Measurements from ENCODE around the gene ARL8A. TPM values are rescaled to one million over a fixed set of nuclear protein-coding genes. Genes with fewer than 3 reads are reported as not detected.
"Not testable (repeated sequence)": the region's sequence is repeated elsewhere in the genome, so short reads cannot be mapped to it uniquely, and the experiment has no call there.

The ARL8A gene
- polyA plus RNA-seq, 5 donors, result 36.5 to 47.3 (median 43.8) TPM

GRCh38 chr1:202143768-202144401, 652 bp downstream of the ARL8A start:
- no peak for DNase-seq

GRCh38 chr1:202143011-202143767, 1.3 kb downstream of the ARL8A start:
- DNase-seq, result no peak

DNA sequence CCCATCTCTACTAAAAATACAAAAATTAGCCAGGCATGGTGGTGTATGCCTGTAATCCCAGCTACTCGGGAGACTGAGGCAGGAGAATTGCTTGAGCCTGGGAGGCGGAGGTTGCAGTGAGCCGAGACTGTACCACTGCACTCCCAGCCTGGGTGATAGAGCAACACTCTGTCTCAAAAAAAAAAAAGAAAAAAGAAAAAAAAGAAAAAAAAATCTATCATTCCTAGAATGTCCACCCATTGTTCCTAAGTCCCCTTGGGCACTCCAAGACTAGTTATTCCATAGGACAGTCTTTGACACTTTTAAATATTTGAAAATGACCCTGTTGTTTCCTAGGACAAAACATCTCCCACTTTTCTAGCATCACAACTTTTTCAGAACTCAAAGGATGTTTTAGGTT, 3.1 kb downstream of the ARL8A start:
- DNase-seq, result not testable (repeated sequence)

DNA sequence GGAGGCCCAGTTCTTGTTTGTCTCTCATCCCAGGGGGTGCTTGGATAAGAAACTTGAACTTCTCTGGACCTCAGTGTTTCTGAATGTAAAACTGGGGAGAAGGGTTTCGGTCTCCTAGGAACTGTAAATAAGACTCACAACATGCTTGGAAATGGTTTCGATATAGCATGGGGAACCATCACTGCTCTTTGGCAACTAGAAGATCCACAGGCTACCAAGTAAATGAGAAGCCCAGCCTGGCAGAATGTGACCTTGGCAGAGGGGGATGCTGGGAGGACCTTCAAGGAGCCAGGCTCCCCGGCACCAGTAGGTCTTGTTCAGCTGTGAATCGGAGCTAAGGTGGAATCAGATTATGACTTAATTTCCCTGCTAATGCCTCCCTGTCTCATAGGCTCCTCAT, 3.7 kb downstream of the ARL8A start:
- no peak for DNase-seq

- peak in 1 of 2 donors; percentile 67 for DNase-seq
Observed at GRCh38 chr1:202135221-202135721, 9.3 kb downstream of the ARL8A start.

GRCh38 chr1:202134645-202135172, 9.8 kb downstream of the ARL8A start:
- no peak for DNase-seq

- DNase-seq, result no peak
Observed at GRCh38 chr1:202133989-202134388, 10.5 kb downstream of the ARL8A start.

DNA sequence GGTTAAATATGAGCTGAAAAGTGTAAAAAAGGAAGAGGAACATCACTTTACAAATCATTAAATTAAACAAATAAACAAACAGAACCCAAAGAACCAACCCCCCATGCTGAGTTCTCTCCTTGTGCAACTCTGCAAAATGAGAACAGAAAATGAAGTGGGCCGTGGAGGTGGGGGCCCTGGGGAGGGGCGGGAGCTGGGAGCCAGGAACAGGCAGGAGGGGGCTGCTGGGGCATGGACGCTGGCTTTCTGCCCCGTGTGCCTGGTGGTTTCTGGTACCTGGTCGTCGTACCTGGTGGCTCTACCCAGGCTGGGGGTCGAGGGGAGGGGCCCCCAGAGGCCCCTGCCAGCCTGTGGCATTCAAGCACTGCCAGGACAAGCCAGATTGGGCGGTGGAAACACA, 11.0 kb downstream of the ARL8A start:
- no peak for DNase-seq

GRCh38 chr1:202133001-202133400, 11.5 kb downstream of the ARL8A start:
- no peak for DNase-seq

DNA sequence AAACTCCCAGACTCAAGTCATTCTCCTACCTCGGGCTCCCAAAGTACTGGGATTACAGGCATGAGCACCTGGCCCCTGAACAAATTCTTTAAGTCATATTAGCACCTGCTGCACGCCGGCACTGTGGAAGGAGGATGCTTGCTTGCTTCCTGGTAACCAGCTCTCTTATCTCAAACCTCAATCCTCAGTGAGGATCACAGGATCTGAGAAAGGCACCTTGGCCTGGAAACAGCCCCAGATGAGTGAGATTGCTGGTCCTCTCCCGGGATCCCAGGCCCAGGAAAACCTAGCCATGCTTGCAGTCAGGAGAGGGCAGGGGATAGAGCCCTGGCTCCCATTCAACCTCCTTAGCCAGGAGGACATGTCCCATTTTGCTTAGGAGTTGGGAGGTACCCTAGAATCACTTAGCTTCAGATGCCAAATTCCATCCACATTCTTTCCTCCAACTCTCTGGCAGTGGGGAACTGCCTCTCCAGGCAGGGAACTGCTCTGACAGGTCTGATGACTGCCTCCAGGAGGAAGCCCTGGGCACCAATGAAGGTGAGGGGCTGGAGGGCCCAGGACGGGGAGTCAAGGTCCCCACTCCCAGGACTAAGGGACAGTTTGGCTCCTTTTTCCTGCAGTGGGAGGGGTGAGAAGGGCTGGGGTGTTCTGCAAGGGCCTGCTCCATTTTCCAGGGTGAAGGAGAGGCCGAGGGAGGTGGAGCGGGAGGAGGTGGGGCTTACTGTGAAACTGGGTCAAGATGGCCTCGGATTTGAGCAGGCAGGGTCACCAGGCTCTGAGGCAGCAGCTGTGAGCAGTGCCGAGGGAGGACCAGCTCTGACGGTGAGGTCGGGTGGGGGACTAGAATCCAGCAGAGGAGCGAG, 12.3 kb downstream of the ARL8A start:
- peak in 1 of 2 donors; percentile 58 for DNase-seq

GRCh38 chr1:202130816-202131522, 13.6 kb downstream of the ARL8A start:
- no peak for DNase-seq

DNA sequence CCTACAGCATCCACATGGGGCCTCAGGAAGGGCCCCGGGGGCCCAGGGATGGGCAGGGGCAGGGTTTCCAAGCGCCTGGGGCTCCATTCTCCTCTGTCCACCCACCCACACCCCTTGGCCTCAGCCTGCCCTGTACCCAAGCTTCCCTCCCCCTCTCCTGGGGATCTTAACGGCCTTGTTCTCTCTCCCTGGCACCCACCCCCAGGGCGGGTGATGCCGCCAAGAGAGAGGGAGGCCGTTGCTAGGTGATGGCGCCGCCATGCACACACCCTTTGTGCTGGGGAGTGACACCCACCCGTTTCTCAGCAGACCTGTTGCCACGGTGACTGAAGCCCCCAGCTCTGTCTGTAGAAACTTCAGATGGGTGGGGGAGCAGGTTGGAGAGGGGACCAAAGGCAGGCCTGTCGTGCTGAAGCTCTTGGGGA, 14.2 kb downstream of the ARL8A start:
- no peak for DNase-seq

DNA sequence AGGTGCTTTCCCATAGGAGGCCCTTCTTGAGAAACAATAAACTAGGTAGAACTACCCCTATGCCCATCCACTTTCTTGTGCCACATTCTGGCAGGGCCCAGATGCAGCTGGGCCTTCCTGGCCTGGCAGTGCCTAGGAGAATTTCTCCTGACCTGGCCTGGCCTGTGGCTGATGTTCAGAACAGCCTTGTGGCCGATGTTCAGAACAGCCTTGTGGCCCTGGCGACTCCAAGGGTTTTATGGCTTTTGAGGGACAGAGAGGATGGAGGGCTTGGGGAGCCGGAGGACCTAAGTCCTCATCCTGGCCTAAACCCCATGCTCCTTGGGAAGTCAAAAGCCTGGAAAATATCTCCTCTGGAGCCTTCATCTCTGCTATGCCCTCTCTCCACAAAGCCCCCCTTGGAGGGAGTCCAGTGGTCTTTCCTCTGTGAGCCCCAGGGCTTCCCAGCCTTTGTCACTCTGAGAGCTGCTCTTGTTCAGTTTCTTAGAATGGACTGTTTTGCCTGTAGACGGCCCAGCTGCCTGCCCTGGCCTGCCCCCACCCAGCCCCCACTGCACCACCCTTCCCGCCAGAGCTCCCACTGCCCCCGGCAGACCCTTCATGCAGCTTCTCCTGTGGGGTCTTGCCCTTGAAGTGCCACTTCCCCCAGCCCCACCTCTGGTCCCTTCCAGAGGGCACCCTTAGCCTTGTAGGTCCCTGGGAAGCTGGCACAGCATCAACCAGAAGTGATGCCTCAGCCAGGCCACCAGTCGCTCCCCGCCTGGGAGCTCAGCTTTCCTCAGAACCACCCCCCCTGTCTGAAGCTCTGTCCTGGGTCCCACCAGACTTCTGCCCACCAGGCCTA, 14.9 kb downstream of the ARL8A start:
- DNase-seq, result no peak

DNA sequence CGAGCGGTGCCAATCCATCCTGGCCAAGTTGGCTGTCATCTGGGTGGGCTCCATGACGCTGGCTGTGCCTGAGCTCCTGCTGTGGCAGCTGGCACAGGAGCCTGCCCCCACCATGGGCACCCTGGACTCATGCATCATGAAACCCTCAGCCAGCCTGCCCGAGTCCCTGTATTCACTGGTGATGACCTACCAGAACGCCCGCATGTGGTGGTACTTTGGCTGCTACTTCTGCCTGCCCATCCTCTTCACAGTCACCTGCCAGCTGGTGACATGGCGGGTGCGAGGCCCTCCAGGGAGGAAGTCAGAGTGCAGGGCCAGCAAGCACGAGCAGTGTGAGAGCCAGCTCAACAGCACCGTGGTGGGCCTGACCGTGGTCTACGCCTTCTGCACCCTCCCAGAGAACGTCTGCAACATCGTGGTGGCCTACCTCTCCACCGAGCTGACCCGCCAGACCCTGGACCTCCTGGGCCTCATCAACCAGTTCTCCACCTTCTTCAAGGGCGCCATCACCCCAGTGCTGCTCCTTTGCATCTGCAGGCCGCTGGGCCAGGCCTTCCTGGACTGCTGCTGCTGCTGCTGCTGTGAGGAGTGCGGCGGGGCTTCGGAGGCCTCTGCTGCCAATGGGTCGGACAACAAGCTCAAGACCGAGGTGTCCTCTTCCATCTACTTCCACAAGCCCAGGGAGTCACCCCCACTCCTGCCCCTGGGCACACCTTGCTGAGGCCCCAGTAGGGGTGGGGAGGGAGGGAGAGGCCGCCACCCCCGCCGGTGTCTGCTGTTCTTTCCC, 16.5 kb downstream of the ARL8A start:
- no peak for DNase-seq

DNA sequence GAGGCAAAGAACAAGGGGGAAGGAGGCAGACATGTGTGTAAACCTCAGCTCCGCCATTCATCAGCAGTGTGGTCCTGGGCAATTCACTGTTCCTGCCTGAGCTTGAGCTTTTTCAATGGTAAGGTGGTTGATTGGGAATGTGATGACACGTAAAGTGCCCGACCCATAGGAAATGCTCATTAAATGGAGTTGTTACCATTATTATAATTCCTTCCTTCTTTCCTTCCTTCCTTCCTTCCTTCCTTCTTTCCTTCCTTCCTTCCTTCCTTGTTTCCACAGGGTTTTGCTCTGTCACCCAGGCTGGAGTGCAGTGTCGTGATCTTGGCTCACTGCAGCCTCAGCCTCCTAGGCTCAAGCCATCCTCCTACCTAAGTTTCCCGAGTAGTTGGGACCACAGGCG, 17.5 kb downstream of the ARL8A start:
- no peak for DNase-seq

- DNase-seq, result no peak
Observed at GRCh38 chr1:202126426-202126825, 18.1 kb downstream of the ARL8A start.

- no peak for DNase-seq
Observed at GRCh38 chr1:202125611-202126010, 18.9 kb downstream of the ARL8A start.

GRCh38 chr1:202124142-202124541, 20.4 kb downstream of the ARL8A start:
- no peak for DNase-seq

DNA sequence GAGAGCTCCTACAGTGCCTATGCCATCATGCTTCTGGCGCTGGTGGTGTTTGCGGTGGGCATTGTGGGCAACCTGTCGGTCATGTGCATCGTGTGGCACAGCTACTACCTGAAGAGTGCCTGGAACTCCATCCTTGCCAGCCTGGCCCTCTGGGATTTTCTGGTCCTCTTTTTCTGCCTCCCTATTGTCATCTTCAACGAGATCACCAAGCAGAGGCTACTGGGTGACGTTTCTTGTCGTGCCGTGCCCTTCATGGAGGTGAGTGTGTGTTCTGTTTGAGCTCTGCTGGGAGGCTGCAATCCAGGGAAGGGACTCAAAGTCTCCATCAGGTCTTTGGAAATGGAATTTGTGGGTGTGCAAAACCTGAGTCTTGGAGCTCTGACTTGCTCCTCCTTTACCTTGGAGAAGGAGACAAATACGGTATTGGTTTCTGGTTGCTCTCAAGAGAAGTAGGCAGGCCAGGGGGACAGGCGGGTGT, 21.2 kb downstream of the ARL8A start:
- DNase-seq, result no peak
